ENCODE measurements around the gene ABCC1.

Gene ABCC1

GRCh38 chr16:16169615-16170014, 220.2 kb downstream of the ABCC1 start:
- H3K4me3 ChIP-seq (ENCODE audit: low read depth, low read length), result no peak overlapping the region
- no peak for DNase-seq (ENCODE audit: low read depth)
- TF ChIP-seq MYC (IDR thresholded peaks at IDR 0.05; ENCODE audit: low read depth, low read length) (no peak), POLR2A (IDR thresholded peaks at IDR 0.05; ENCODE audit: extremely low read depth, insufficient read length) (no peak), MAX (IDR thresholded peaks at IDR 0.05; ENCODE audit: low read depth, low read length) (no peak), CTCF (IDR thresholded peaks at IDR 0.05; ENCODE audit: low read depth, low read length) (no peak)

DNA sequence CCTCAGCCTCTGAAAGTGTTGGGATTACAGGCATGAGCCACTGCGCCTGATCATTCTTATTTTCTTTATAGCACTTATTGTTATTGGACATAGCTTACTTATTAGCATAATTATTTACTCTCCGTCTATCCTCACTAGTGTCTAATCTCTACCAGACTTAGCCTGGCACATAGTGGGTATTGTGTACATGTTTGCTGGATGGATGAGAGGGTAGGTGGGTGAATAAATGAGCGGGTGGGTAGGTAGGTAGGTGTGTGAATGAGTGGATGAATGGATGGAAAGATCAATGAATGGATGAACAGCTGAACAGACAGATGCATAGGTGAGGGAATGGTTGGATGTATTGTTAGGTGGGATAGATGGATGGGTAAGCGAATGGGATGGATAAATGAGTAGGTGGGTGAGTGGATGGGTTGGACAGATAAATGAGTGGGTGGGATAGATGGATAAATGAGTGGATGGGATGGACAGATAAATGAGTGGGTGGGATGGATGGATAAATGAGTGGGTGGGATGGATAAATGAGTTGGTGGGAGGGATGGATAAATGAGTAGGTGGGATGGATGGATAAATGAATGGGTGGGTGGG, 222.0 kb downstream of the ABCC1 start:
- TF ChIP-seq POLR2A (IDR thresholded peaks at IDR 0.05; ENCODE audit: extremely low read depth, insufficient read length) (no peak), MYC (IDR thresholded peaks at IDR 0.05; ENCODE audit: low read depth, low read length) (no peak), CTCF (IDR thresholded peaks at IDR 0.05; ENCODE audit: low read depth, low read length) (no peak), MAX (IDR thresholded peaks at IDR 0.05; ENCODE audit: low read depth, low read length) (no peak)
- DNase-seq (ENCODE audit: low read depth), result no peak
- no peak overlapping the region for H3K4me3 ChIP-seq (ENCODE audit: low read depth, low read length)

DNA sequence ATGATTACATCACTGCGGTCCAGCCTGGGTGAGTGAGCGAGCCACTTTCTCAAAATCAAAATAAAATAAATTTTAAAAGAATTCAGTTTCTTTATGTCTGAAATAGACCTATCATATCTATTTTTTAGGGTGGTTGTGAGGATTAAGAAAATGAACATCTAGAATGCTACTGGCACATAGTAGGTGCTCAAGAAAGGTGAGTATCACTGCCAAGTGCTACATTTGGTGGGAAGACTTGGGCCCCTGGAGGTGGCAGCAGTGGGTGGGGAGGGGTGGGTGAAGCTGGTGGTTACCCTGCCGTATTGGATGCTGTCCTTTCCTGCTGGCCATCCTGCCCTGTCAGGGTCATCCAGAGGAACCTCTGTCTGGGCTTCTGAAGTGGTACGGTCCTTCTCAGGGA, 223.6 kb downstream of the ABCC1 start:
- no peak for DNase-seq (ENCODE audit: low read depth)
- no peak overlapping the region for H3K4me3 ChIP-seq (ENCODE audit: low read depth, low read length)
- TF ChIP-seq MYC (IDR thresholded peaks at IDR 0.05; ENCODE audit: low read depth, low read length) (no peak), POLR2A (IDR thresholded peaks at IDR 0.05; ENCODE audit: extremely low read depth, insufficient read length) (no peak), CTCF (IDR thresholded peaks at IDR 0.05; ENCODE audit: low read depth, low read length) (no peak), MAX (IDR thresholded peaks at IDR 0.05; ENCODE audit: low read depth, low read length) (no peak)

DNA sequence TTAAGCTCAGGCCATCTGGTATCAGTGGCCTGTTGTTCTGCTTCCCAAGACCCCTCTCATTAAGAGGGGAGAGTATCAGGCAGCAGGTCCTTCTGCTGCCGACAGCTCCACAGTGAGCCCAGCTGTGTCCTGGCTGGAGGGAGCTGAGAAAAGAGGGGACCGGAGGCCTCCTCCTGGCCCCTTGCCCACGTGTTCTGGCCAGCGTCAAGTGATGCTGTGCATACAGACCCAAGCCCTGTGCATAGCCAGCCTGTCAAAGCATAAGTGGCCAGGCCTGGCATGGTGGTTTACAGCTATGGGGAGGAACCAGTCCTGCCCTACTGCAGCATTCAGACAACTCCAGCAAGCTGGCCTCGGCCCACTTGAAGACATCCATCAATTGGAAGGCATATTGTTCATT, 225.9 kb downstream of the ABCC1 start:
- DNase-seq (ENCODE audit: low read depth), result no peak
- TF ChIP-seq MAX (IDR thresholded peaks at IDR 0.05; ENCODE audit: low read depth, low read length) (no peak), MYC (IDR thresholded peaks at IDR 0.05; ENCODE audit: low read depth, low read length) (no peak), CTCF (IDR thresholded peaks at IDR 0.05; ENCODE audit: low read depth, low read length) (no peak), POLR2A (IDR thresholded peaks at IDR 0.05; ENCODE audit: extremely low read depth, insufficient read length) (no peak)
- H3K4me3 ChIP-seq (ENCODE audit: low read depth, low read length), result no peak overlapping the region

- H3K4me3 ChIP-seq (ENCODE audit: low read depth, low read length), result no peak overlapping the region
- DNase-seq (ENCODE audit: low read depth), result no peak
- TF ChIP-seq CTCF (IDR thresholded peaks at IDR 0.05; ENCODE audit: low read depth, low read length), result no peak
- no peak for TF ChIP-seq POLR2A (IDR thresholded peaks at IDR 0.05; ENCODE audit: extremely low read depth, insufficient read length)
- TF ChIP-seq MYC (IDR thresholded peaks at IDR 0.05; ENCODE audit: low read depth, low read length), result no peak
- TF ChIP-seq MAX (IDR thresholded peaks at IDR 0.05; ENCODE audit: low read depth, low read length), result no peak
Observed at GRCh38 chr16:16176328-16176727, 226.9 kb downstream of the ABCC1 start.
